ENCODE data around the gene PSMA1.
"Not testable (repeated sequence)": the region's sequence is repeated elsewhere in the genome, so short reads cannot be mapped to it uniquely, and the experiment has no call there.

The PSMA1 gene

DNA sequence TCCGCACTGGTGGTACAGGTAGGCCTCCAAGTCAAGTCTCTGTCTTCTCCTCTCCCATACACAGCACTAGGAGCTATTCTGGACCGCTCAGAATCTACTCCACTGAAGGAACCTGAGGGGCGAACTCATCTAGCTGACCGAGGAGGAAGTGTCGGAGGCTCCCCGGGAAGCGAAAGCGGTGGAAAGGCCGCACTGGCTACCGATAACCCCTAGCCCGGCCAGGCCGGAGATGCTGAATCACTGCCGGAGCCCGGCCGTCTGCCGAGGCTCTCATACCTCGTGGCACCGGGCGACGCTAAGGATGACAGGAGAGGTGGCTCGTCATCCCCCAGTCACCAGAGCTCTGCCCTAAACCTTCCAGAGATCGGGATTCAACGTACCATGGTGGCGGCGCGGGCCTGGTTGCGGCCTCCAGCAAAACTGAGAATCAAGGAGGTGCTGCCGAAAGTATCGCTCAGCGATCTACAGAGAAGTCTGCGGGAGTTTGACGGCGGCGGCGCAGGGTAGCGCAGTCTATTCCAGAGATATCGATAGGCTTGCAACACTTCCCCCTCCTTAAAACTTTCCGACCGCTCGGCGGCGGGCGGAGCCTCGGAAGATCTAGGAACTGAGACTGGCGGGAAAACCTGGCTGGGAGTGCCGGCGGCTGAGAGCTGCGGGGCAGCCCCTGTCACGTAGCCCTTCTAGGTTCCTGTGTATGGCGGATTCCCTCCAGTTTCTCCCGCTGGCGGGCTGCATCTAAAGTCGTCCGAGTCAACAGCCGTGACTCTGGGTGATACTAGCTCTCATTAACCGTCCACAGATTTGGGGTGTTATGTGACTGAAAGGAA lies at the start of gene PSMA1:
TSS of gene PSMA1 (minus strand) at position 470 of the 830 bp plus-strand sequence. CDS start at position 383, 87 bp downstream.
- Histone ChIP-seq H3K4me1 (ENCODE audit: control insufficient read depth, insufficient read depth, low read length) (peaks cover 11% of the 10 kb centered on the region), H3K4me3 (ENCODE audit: low read length) (peak within 1 kb of the TSS; percentile 97), H3K27me3 (ENCODE audit: control insufficient read depth, insufficient read depth, low read length) (no peaks in the 10 kb centered on the region), H3K9ac (ENCODE audit: low read length) (peak within 1 kb of the TSS; percentile 95), H3K27ac (ENCODE audit: low read depth, low read length) (peak within 1 kb of the TSS; percentile 89), H3K36me3 (ENCODE audit: control insufficient read depth, insufficient read depth, low read length) (peaks cover 2% of the 10 kb centered on the region)

DNA sequence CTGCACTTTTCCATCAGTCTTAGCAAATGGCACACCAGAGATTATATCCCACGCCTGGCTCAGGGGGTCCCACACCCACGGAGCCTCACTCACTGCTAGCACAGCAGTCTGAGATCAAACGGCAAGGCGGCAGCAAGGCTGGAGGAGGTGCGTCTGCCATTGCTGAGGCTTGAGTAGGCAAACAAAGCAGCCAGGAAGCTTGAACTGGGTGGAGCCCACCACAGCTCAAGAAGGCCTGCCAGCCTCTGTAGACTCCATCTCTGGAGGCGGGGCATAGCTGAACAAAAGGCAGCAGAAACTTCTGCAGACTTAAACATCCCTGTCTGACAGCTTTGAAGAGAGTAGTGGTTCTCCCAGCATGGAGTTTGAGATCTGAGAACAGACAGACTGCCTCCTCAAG lies 49.3 kb upstream of the PSMA1 start:
- H3K27ac ChIP-seq (ENCODE audit: low read depth, low read length); H3K4me3 ChIP-seq (ENCODE audit: low read length); H3K9ac ChIP-seq (ENCODE audit: low read length); H3K27me3 ChIP-seq (ENCODE audit: control insufficient read depth, insufficient read depth, low read length); H3K36me3 ChIP-seq (ENCODE audit: control insufficient read depth, insufficient read depth, low read length); H3K4me1 ChIP-seq (ENCODE audit: control insufficient read depth, insufficient read depth, low read length): not testable (repeated sequence)

DNA sequence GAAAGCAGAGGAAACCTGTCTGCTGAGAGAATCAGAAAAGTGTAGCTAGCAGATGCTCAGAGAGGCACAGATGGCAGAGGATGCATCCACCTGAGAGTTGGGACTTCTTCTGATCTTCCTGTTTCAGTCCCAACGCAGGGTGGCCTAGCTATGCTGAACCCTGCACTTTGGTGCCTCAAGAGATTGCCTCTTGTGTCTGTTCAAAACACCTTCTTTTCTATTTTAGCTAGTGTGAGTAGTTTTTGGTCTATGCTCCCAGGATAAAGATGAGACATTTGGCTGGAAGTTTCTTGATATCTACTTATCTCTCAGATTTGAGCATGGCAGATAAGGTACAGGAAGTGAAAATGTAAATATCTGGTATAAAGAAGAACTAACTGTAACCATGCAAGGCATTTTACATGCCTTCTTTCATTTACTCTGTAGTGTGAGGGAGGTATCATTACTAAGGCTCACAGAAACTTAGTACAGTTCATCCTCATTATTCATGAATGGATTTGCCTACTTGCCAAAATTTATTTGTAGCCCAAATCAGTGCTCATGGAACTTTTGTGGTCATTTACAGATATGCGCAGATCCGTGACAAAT lies 47.0 kb upstream of the PSMA1 start:
- Histone ChIP-seq H3K9ac (ENCODE audit: low read length) (no peak overlapping the region), H3K4me3 (ENCODE audit: low read length) (no peak overlapping the region), H3K27ac (ENCODE audit: low read depth, low read length) (no peak overlapping the region), H3K27me3 (ENCODE audit: control insufficient read depth, insufficient read depth, low read length) (no peaks in the 10 kb centered on the region), H3K4me1 (ENCODE audit: control insufficient read depth, insufficient read depth, low read length) (no peaks in the 10 kb centered on the region), H3K36me3 (ENCODE audit: control insufficient read depth, insufficient read depth, low read length) (no peaks in the 10 kb centered on the region)

DNA sequence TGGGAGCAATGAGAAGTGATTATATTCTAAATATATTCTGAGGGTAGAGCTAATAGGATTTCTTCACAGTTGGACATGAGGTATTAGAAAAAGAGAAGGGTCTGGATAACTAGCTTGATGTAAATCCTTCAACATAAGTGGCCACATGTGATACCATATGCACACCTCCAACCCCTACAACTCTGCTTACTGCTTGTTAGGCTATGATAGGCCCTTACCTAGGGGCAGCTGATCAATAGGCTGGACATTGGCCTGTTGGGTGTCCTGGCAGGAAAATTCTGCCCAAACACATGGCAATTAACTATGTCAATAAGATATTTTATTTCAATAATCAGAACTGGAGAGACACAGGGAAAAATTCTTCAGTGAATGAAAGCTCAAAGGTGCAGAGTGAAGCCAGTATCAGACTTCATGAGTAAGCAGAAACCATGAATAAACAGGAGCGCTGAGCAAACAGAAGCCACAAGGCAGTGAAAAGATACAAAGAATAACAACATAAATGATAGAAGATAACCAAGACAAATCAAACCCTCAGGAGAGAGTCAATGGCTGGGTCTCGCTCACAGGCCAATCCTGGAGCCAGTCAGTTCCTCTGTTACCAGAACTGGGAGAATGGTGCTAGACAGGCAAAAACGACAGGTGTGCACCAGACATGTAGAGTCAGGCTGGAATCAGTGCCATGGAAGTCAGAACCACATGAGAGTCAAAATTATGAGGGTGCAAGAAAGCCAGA lies 46.3 kb upstream of the PSMA1 start:
- no peaks in the 10 kb centered on the region for H3K27me3 ChIP-seq (ENCODE audit: control insufficient read depth, insufficient read depth, low read length)
- no peaks in the 10 kb centered on the region for H3K36me3 ChIP-seq (ENCODE audit: control insufficient read depth, insufficient read depth, low read length)
- H3K4me3 ChIP-seq (ENCODE audit: low read length) = no peak overlapping the region
- H3K4me1 ChIP-seq (ENCODE audit: control insufficient read depth, insufficient read depth, low read length) = no peaks in the 10 kb centered on the region
- H3K9ac ChIP-seq (ENCODE audit: low read length) = no peak overlapping the region
- no peak overlapping the region for H3K27ac ChIP-seq (ENCODE audit: low read depth, low read length)

DNA sequence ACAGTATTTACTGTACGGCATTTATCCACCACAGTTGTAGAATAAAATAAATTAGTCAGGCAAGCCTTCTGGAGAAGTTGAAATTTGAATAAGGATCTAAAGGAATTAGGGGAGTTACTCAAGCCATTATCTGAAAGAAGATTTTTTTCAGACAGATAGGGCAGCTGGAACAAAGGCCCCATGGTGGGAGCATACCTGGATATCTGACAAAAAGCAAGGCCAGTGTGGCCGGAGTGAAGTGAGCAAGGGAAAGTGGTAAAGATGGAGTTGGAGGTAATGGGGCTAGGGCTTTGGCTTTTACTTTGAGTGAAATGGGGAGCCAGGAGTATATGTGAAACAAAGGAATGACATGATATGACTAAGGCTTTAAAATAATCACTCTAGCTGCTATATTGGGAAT lies 45.7 kb upstream of the PSMA1 start:
- no peaks in the 10 kb centered on the region for H3K36me3 ChIP-seq (ENCODE audit: control insufficient read depth, insufficient read depth, low read length)
- no peak overlapping the region for H3K4me3 ChIP-seq (ENCODE audit: low read length)
- H3K27ac ChIP-seq (ENCODE audit: low read depth, low read length) = no peak overlapping the region
- no peaks in the 10 kb centered on the region for H3K4me1 ChIP-seq (ENCODE audit: control insufficient read depth, insufficient read depth, low read length)
- H3K27me3 ChIP-seq (ENCODE audit: control insufficient read depth, insufficient read depth, low read length) = no peaks in the 10 kb centered on the region
- H3K9ac ChIP-seq (ENCODE audit: low read length) = no peak overlapping the region

DNA sequence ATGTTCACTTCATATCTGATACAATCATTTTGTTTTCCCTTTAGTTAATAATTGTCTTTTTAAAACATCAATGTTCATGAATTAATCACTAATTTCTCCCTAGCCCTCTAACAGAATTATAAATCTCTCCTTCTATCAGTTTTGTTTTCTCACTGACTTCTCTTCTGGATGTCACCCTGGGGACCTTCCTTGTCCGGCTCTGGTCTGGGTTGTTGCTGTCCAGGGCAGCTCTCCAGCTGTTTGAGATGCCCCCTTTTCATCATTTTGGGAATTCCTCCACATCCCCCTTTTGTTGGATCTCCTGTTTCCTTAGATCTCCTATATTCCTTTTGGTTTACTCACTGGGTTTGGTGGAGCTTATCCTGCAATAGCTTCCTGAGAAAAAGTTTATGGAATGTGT lies 35.6 kb upstream of the PSMA1 start:
- Histone ChIP-seq H3K36me3 (ENCODE audit: control insufficient read depth, insufficient read depth, low read length) (no peaks in the 10 kb centered on the region), H3K4me3 (ENCODE audit: low read length) (no peak overlapping the region), H3K27me3 (ENCODE audit: control insufficient read depth, insufficient read depth, low read length) (no peaks in the 10 kb centered on the region), H3K4me1 (ENCODE audit: control insufficient read depth, insufficient read depth, low read length) (peaks cover 11% of the 10 kb centered on the region), H3K9ac (ENCODE audit: low read length) (no peak overlapping the region), H3K27ac (ENCODE audit: low read depth, low read length) (peak overlapping the region; percentile 54)

DNA sequence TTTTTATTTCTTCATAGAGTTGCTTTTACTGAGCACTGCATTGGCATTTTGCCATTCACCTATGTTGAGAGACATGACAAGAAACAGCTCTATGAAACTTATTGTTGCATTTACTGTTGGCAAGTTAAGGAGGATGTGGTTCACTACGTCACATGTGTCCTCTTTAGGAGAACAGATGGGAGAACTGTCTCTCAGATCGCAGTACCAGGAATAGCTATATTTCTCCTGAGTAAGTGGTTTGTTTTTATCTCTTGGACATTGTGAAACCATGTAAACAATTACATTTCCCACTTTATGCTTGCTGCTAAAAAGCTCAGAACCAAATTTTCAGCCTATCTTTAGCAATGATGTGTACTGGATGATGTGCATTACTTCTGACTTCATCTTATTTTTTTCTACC lies 34.8 kb upstream of the PSMA1 start:
- Histone ChIP-seq H3K9ac (ENCODE audit: low read length) (no peak overlapping the region), H3K4me1 (ENCODE audit: control insufficient read depth, insufficient read depth, low read length) (peaks cover 11% of the 10 kb centered on the region), H3K27me3 (ENCODE audit: control insufficient read depth, insufficient read depth, low read length) (no peaks in the 10 kb centered on the region), H3K27ac (ENCODE audit: low read depth, low read length) (peak overlapping the region; percentile 54), H3K4me3 (ENCODE audit: low read length) (no peak overlapping the region), H3K36me3 (ENCODE audit: control insufficient read depth, insufficient read depth, low read length) (no peaks in the 10 kb centered on the region)

DNA sequence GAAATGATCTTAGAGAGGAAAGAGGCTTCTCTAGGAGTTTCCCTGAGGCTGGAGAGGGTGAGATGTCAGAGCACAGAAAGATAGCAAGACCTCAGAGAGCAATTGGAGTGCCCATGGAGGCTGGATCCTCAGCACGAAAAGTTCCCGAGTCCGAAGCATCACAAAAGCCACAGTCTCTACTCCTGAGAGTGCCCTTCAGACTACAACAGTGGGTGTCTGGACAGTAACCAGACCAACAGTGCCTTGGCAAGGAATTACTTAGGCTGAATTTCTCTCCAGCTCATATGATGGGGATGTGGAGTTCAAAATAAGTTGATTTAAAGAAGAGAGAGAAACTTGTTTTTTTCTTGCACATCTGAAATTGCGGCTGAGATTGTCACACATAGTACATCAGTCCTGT lies 31.9 kb upstream of the PSMA1 start:
- Histone ChIP-seq H3K9ac (ENCODE audit: low read length) (no peak overlapping the region), H3K27ac (ENCODE audit: low read depth, low read length) (peak overlapping the region; percentile 45), H3K36me3 (ENCODE audit: control insufficient read depth, insufficient read depth, low read length) (no peaks in the 10 kb centered on the region), H3K4me1 (ENCODE audit: control insufficient read depth, insufficient read depth, low read length) (peaks cover 11% of the 10 kb centered on the region), H3K4me3 (ENCODE audit: low read length) (no peak overlapping the region), H3K27me3 (ENCODE audit: control insufficient read depth, insufficient read depth, low read length) (no peaks in the 10 kb centered on the region)

DNA sequence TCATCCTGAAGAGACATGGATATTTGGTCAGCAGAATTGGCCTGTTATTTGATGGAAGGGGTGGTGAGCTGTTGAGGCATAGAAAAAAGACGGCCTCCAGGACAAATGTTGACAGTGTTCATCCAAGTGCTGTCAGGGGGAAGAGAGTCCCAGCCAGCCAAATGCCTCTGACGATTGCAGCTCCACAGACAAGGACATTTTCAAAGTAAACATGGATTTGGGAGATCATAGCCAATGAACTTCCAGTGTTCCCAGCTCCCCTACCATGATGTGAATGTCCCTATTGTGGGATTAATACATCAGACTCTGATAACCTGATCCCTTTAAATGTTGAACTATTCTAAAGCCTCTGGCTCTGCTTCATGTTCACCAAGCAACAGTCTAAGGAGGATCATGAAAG lies 31.2 kb upstream of the PSMA1 start:
- H3K9ac ChIP-seq (ENCODE audit: low read length) = no peak overlapping the region
- no peak overlapping the region for H3K27ac ChIP-seq (ENCODE audit: low read depth, low read length)
- no peaks in the 10 kb centered on the region for H3K36me3 ChIP-seq (ENCODE audit: control insufficient read depth, insufficient read depth, low read length)
- no peaks in the 10 kb centered on the region for H3K27me3 ChIP-seq (ENCODE audit: control insufficient read depth, insufficient read depth, low read length)
- no peak overlapping the region for H3K4me3 ChIP-seq (ENCODE audit: low read length)
- H3K4me1 ChIP-seq (ENCODE audit: control insufficient read depth, insufficient read depth, low read length) = peaks cover 11% of the 10 kb centered on the region

DNA sequence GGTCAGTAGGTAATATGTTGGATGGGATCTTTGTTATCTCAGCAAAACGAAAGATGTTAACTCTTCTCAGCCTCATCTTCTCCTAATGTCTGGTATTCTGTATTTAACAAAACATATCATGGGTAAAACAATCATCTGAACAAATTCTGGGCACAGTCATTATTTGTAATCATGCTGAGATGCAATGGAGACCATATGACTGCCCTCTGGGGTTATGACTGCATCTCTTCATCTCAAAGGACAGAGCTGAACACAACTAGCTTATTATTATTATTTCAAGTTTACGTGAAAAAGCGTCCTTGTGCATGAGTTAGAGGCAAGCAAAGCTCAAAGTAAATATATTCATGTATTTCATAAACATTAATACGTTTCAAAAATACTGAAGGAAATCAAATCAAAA lies 29.7 kb upstream of the PSMA1 start:
- H3K27me3 ChIP-seq (ENCODE audit: control insufficient read depth, insufficient read depth, low read length) = no peaks in the 10 kb centered on the region

DNA sequence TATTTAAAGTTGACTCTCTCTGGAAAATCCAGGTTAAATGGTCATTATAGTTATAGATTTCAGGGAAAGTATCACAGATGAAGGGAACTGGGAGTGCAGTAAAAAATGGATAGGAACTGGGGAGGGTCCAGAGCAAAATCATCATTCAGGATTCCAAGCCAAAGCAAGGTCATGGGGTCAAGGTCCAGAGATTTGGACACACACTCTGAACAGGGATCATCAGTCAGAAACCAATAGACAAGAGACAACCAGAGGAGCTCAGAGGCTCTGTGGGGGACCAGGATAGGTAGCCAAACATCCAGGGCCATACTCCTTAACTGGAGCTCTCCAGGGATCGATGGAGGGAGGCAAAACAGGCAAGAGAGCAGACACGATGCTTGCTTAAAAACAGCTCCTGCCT lies 27.3 kb upstream of the PSMA1 start:
- no peaks in the 10 kb centered on the region for H3K27me3 ChIP-seq (ENCODE audit: control insufficient read depth, insufficient read depth, low read length)
- H3K36me3 ChIP-seq (ENCODE audit: control insufficient read depth, insufficient read depth, low read length) = no peaks in the 10 kb centered on the region
- H3K4me1 ChIP-seq (ENCODE audit: control insufficient read depth, insufficient read depth, low read length) = no peaks in the 10 kb centered on the region
- no peak overlapping the region for H3K9ac ChIP-seq (ENCODE audit: low read length)
- H3K4me3 ChIP-seq (ENCODE audit: low read length) = no peak overlapping the region
- no peak overlapping the region for H3K27ac ChIP-seq (ENCODE audit: low read depth, low read length)

More for the DNA sequence above, 29.7 kb upstream of the PSMA1 start:
- no peak overlapping the region for H3K9ac ChIP-seq (ENCODE audit: low read length)
- no peak overlapping the region for H3K4me3 ChIP-seq (ENCODE audit: low read length)
- peaks cover 5% of the 10 kb centered on the region for H3K4me1 ChIP-seq (ENCODE audit: control insufficient read depth, insufficient read depth, low read length)
- no peaks in the 10 kb centered on the region for H3K36me3 ChIP-seq (ENCODE audit: control insufficient read depth, insufficient read depth, low read length)
- H3K27ac ChIP-seq (ENCODE audit: low read depth, low read length) = no peak overlapping the region

DNA sequence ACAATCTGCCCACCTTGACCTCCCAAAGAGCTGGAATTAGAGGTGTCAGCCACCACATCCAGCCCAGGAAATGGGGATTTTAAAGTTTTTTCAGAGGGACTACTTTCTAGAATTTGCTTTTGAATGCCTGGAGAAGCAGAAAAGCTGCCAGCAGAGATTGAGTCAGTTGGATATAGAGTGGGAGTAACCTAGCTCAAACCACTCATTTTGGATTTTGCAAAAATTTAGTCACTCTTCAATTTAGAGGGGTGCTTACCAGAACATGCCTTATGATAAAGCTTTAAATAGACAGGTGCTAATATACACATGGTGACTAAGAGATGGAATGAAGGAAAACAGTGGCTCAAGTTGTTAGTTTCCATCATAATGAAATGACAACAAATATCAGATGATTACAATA lies 26.5 kb upstream of the PSMA1 start:
- Histone ChIP-seq H3K4me3 (ENCODE audit: low read length) (no peak overlapping the region), H3K27ac (ENCODE audit: low read depth, low read length) (no peak overlapping the region), H3K4me1 (ENCODE audit: control insufficient read depth, insufficient read depth, low read length) (peaks cover under 1% of the 10 kb centered on the region), H3K9ac (ENCODE audit: low read length) (no peak overlapping the region), H3K36me3 (ENCODE audit: control insufficient read depth, insufficient read depth, low read length) (no peaks in the 10 kb centered on the region), H3K27me3 (ENCODE audit: control insufficient read depth, insufficient read depth, low read length) (no peaks in the 10 kb centered on the region)
